CMK (cell line): ENCODE data around the gene NKX1-2.

Source experiments
- DNase-seq: peaks from one replicate; pipeline ENCODE4 v3.0.0-alpha.2; 2010; ENCODE audit warnings: low read depth

NKX1-2 gene

GRCh38 chr10:124476043-124476725, 26.3 kb upstream of the NKX1-2 start:
- no peak for DNase-seq

DNA sequence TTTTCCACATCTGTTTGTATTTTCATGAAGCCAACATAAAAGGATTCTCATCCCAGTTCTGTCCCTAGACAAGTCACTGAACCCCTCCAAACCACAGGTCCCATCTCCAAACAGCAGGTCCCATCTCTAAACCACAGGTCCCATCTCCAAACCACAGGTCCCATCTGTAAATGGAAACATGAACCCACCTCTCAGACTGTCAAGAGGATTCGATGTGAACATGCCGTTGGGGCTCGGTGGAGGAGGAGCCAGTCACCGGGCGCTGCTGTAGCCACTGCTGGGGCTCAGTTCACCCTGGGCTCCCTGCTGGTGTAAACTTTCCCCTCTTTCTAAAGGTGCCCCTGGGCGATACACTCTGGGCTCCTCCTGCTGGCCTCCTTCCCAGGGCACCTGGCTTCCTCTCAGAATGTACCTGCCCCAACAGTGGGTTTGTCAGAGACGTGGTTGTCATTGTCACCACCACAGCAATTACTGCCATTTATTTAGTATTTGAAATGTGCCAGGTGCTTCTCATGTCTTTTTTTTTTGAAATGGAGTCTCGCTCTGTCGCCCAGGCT, 24.8 kb upstream of the NKX1-2 start:
- no peak for DNase-seq

- no peak for DNase-seq
Measured at GRCh38 chr10:124473070-124473469, 23.2 kb upstream of the NKX1-2 start.

DNA sequence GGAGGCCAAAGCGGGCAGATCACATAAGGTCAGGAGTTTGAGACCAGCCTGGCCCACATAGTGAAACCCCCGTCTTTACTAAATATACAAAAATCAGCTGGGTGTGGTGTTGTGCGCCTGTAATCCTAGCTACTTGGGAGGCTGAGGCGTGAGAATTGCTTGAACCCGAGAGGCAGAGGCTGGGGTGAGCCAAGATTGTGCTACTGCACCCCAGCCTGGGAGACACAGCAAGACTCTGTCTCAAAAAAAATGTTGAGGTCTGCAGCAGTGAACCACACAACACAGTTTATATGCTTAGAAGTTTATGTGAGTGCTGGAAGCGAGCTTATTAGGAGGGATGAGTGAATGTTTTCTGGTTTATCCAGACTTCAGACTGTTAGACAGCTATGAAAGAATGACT, 22.2 kb upstream of the NKX1-2 start:
- no peak for DNase-seq

GRCh38 chr10:124470544-124471434, 21.0 kb upstream of the NKX1-2 start:
- DNase-seq: no peak

DNA sequence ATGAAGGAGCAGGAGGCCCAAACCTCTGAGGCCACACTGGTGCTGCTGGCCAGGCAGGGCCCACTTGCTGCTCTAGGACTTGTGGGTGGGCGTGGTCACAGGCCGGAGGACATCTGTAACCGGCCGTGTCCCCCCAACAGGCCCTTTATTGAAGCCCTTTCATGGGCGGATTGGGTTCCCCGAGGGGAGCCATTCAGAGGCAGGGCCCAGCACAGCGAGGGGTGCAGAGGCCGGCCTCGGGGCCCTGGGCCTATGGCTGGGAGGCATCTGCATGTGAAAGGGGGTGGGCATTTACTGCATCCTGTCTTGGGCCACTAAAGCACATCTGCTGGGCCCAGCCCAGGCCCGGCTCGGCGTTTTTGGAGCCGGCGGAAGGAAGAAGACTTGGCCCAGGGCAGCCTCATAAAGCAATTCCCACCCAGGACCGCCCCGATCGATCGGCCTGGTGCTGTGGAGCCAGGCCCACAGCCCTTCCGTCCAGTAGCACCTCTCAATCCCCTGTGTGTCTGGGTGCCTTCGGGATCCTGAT, 20.2 kb upstream of the NKX1-2 start:
- DNase-seq: no peak

GRCh38 chr10:124468624-124469023, 18.8 kb upstream of the NKX1-2 start:
- DNase-seq: no peak

GRCh38 chr10:124467165-124467564, 17.3 kb upstream of the NKX1-2 start:
- DNase-seq: no peak

DNA sequence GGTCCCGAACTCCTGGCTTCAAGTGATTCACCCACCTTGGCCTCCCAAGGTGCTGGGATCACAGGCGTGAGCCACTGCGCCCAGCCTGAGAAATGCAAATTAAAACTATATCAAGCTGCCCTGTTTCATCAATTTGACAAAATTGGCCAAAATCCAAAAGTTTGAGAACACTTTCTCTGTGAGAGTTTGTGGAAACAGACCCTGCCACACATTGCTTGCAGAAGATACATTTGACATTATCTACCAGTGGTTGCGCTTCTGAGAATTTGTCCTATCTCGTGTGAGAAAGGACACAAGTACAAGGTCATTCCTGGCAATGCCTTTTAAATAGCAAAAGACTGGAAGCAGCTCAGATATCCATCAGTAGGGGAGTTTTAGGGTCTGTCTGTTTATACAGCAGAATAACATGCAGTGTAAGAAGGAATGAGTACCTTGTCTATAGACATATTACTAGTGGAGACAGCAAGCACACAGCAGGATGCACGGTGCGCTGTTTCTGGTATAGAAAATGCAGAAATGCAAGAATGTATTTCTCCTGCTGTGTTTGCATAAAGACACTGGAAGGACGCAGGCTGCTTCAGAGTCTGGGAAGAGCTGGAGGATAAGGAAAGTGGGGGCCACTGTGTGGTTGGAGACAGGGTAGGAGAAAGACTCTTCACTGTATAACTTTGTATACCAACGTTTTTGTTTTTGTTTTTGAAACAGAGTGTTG, 16.1 kb upstream of the NKX1-2 start:
- no peak for DNase-seq

- DNase-seq: no peak
Measured at GRCh38 chr10:124465003-124465776, 15.4 kb upstream of the NKX1-2 start.

GRCh38 chr10:124464028-124464965, 14.5 kb upstream of the NKX1-2 start:
- no peak for DNase-seq

- no peak for DNase-seq
Measured at GRCh38 chr10:124462348-124462695, 12.5 kb upstream of the NKX1-2 start.

GRCh38 chr10:124461642-124462347, 12.0 kb upstream of the NKX1-2 start, which contains the start of gene LHPP:
TSS of gene LHPP (plus strand) at chr10:124461823. CDS start at chr10:124461863, 40 bp downstream.
- no peak for DNase-seq

- DNase-seq: no peak
Measured at GRCh38 chr10:124460144-124460543, 10.3 kb upstream of the NKX1-2 start.

DNA sequence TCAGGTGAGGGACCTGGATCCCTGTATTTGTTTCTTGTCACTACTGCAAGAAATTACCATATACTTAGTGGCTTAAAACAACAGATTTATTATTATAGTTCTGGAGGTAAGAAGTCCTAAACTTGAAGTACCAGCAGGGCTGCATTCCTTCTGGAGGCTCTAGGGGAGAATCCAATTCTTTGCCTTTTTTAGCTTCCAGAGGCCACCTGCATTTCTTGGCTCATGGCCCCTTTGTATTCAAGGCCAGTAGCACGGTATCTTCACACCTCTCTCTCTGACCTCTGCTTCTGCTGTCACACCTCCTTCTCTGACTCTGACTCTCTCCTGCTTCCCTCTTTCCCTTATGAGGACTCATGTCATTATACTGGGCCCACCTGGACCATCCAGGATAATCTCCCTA, 9.6 kb upstream of the NKX1-2 start:
- no peak for DNase-seq

DNA sequence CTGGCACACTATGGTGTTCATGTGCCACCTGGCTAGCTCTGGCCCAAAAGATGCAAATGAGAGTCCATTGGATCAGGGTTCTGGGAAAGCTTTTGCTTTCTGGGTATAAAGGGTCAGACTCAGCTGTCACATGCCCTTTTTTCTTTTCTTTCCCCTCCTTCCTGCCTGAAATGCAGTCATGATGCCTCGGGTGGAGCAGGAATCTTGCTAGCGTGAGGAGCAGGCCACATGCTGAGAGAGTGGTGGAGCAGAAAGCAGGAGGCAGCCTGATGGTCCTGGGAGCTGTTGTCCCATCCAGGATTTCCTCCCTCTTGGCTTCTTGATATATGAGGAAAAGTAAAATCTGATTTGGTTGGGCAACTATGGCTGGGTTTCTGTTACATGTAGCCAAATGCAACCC, 9.1 kb upstream of the NKX1-2 start:
- DNase-seq: no peak

- DNase-seq: no peak
Measured at GRCh38 chr10:124458473-124458872, 8.6 kb upstream of the NKX1-2 start.

DNA sequence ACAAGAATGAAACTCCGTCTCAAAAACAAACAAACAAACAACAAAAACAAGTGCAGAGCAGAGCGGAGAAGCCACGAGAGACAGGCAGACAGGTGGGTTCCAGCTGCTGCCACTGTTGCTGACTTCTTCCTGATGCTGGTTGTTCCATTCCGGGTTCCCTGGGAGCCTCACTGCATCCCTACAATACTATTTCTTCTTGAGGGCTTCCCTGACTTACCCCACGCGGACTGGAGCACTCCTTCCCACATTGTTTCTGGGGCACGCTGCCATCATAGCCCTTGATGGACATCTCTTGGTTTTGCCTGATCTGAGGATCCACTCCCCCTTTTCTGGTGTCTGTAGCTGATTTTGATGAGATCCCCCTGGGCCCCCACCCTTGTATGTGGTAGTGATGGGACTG, 5.6 kb upstream of the NKX1-2 start:
- no peak for DNase-seq

DNA sequence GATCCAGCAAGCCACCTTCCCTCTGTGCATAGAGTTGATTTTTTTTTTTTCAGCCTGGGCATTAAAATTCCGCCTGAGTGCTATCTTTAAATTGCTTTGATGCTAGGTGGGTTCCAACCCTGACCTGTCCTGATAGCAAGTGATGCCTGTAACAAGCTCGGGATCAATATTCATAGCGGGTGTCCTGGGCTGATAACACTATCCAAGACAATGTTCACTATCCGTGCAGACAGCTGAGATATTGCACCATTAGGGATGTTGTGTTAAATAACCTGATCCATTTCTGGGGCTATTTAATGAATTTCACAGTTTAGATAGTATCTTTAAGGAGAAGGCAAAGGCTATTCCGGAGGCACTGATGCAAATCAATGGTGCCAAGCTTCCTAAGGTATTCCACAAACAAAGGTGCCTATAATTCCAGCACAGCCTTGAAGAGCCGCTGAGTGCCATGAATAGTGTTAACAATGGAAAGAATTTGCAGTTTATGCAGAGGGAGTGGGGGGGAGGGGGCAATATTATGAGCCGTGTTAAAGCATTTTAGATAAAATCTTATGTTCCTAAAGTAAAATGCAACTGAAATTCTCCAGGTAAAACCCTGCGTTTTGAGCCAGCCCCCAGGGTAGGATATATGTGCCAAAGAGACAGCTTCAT, 4.2 kb upstream of the NKX1-2 start:
- DNase-seq: no peak
